ENCODE results near the gene SAMD14. TPM values are rescaled to one million over a fixed set of nuclear protein-coding genes. Genes with fewer than 3 reads are reported as not detected.

Gene SAMD14
- total RNA-seq, 1 donor from 2014 or later: 82.0 TPM

DNA sequence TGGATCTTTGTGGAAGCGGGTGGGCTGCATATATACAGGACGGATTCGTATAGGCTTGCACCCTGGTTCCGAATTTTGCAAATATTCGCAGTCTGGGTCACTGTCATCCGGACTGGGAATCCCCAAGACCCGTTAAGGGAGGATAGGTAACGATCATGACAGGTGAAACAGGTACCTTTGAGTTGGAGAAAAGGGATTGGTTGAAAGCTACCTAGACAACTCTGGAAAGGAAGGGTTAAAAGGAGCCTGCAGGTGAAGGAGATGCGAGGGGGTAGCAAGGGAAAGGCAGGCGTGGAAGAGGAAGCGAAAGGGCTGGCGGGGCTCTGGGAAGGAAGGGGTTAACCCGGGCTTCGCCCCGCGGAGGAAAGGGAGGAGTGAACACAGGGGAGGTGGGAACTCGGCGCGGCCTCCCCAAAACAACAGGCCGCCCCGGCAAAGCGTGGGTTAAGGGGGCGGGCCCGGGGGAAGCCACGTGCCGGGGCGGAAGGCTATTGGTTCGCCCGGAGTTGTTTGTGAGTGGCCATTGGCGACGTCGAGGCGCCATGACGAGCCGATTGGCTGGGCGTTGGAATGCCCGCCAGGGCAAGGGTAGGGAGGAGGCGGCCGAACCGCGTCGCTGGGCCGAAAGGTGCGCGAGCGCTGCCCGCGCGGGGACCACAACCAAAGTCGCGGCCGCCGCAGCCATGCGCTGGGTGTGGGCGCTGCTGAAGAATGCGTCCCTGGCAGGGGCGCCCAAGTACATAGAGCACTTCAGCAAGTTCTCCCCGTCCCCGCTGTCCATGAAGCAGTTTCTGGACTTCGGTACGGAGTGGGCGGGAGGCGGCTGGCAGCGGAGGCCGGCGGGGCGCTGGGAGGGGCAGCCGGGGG, 35.0 kb downstream of the SAMD14 start, which contains the start of gene PDK2:
Gene PDK2 (plus strand): TSS at position 599 of the 867 bp plus-strand sequence. CDS start 85 bp downstream, at position 684.
- DNase-seq (ENCODE audit: low spot score): peak; percentile 97
- Mint-ChIP-seq H3K4me3 (ENCODE audit: unreplicated experiment) (peak within 1 kb of the TSS; percentile 98), H3K27me3 (ENCODE audit: unreplicated experiment) (peaks cover 16% of the 10 kb centered on the region), H3K36me3 (ENCODE audit: low read depth, unreplicated experiment) (peaks cover 15% of the 10 kb centered on the region), H3K27ac (ENCODE audit: unreplicated experiment) (peak within 1 kb of the TSS; percentile 84), H3K9me3 (ENCODE audit: unreplicated experiment) (no peaks in the 10 kb centered on the region), H3K4me1 (ENCODE audit: unreplicated experiment) (peaks cover 12% of the 10 kb centered on the region)
- TF ChIP-seq, protein P1, sequence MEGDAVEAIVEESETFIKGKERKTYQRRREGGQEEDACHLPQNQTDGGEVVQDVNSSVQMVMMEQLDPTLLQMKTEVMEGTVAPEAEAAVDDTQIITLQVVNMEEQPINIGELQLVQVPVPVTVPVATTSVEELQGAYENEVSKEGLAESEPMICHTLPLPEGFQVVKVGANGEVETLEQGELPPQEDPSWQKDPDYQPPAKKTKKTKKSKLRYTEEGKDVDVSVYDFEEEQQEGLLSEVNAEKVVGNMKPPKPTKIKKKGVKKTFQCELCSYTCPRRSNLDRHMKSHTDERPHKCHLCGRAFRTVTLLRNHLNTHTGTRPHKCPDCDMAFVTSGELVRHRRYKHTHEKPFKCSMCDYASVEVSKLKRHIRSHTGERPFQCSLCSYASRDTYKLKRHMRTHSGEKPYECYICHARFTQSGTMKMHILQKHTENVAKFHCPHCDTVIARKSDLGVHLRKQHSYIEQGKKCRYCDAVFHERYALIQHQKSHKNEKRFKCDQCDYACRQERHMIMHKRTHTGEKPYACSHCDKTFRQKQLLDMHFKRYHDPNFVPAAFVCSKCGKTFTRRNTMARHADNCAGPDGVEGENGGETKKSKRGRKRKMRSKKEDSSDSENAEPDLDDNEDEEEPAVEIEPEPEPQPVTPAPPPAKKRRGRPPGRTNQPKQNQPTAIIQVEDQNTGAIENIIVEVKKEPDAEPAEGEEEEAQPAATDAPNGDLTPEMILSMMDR (IDR thresholded peaks at IDR 0.05; ENCODE audit: unreplicated experiment): no peak

GRCh38 chr17:50094243-50094752, 35.7 kb downstream of the SAMD14 start:
- Mint-ChIP-seq H3K4me1 (ENCODE audit: unreplicated experiment) (peaks cover 12% of the 10 kb centered on the region), H3K27ac (ENCODE audit: unreplicated experiment) (peak overlapping the region; percentile 84), H3K27me3 (ENCODE audit: unreplicated experiment) (peaks cover 16% of the 10 kb centered on the region), H3K4me3 (ENCODE audit: unreplicated experiment) (peak overlapping the region; percentile 98), H3K36me3 (ENCODE audit: low read depth, unreplicated experiment) (peaks cover 10% of the 10 kb centered on the region), H3K9me3 (ENCODE audit: unreplicated experiment) (no peaks in the 10 kb centered on the region)
- DNase-seq (ENCODE audit: low spot score): peak; percentile 92
- TF ChIP-seq, protein P1 (IDR thresholded peaks at IDR 0.05; ENCODE audit: unreplicated experiment): peak; percentile 98

DNA sequence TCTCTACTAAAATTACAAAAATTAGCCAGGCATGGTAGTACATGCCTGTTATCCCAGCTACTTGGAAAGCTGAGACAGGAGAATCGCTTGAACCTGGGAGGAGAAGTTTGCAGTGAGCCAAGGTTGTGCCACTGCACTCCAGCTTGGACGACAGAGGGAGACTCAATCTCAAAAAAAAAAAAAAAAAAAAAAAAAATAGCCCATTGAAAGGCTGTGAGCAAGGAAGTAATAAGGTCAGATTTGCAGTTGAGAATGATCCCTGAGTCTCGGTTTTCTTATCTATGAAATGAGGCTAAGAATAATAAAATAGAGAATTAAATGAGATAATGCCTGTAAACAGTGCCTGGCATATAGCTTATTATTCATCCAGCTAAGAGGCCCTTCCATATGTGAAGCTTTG, 36.2 kb downstream of the SAMD14 start:
- DNase-seq (ENCODE audit: low spot score): no peak
- Mint-ChIP-seq H3K4me3 (ENCODE audit: unreplicated experiment) (no peak overlapping the region), H3K27ac (ENCODE audit: unreplicated experiment) (no peak overlapping the region), H3K36me3 (ENCODE audit: low read depth, unreplicated experiment) (peaks cover 10% of the 10 kb centered on the region), H3K4me1 (ENCODE audit: unreplicated experiment) (peaks cover 12% of the 10 kb centered on the region), H3K9me3 (ENCODE audit: unreplicated experiment) (no peaks in the 10 kb centered on the region), H3K27me3 (ENCODE audit: unreplicated experiment) (peaks cover 16% of the 10 kb centered on the region)
- TF ChIP-seq, protein P1 (IDR thresholded peaks at IDR 0.05; ENCODE audit: unreplicated experiment): no peak

- Mint-ChIP-seq H3K9me3 (ENCODE audit: unreplicated experiment) (no peaks in the 10 kb centered on the region), H3K4me3 (ENCODE audit: unreplicated experiment) (no peak overlapping the region), H3K4me1 (ENCODE audit: unreplicated experiment) (peaks cover 12% of the 10 kb centered on the region), H3K27me3 (ENCODE audit: unreplicated experiment) (peaks cover 14% of the 10 kb centered on the region), H3K27ac (ENCODE audit: unreplicated experiment) (peak overlapping the region; percentile 2), H3K36me3 (ENCODE audit: low read depth, unreplicated experiment) (peaks cover 5% of the 10 kb centered on the region)
- TF ChIP-seq, protein P1 (IDR thresholded peaks at IDR 0.05; ENCODE audit: unreplicated experiment): no peak
- no peak for DNase-seq (ENCODE audit: low spot score)
These were observed 36.7 kb downstream of the SAMD14 start for GRCh38 chr17:50093246-50093645.

- H3K36me3 Mint-ChIP-seq (ENCODE audit: low read depth, unreplicated experiment): no peaks in the 10 kb centered on the region
- H3K9me3 Mint-ChIP-seq (ENCODE audit: unreplicated experiment): no peaks in the 10 kb centered on the region
- H3K27ac Mint-ChIP-seq (ENCODE audit: unreplicated experiment): no peak overlapping the region
- H3K27me3 Mint-ChIP-seq (ENCODE audit: unreplicated experiment): peaks cover 14% of the 10 kb centered on the region
- no peak overlapping the region for H3K4me3 Mint-ChIP-seq (ENCODE audit: unreplicated experiment)
- TF ChIP-seq, protein P1 (IDR thresholded peaks at IDR 0.05; ENCODE audit: unreplicated experiment): no peak
- peaks cover 12% of the 10 kb centered on the region for H3K4me1 Mint-ChIP-seq (ENCODE audit: unreplicated experiment)
- DNase-seq (ENCODE audit: low spot score): no peak
These were observed 38.1 kb downstream of the SAMD14 start for GRCh38 chr17:50091918-50092285.

Data from endothelial cell (in vitro differentiated cells).